Stimulated activated naive CD8-positive, alpha-beta T cell treated with anti-CD3 and anti-CD28 coated beads, Interleukin-15, Interleukin-2, amounts not matched to agents 100 U/mL and 50 U/mL, for 24 hours (primary cell): ENCODE data around the gene CRACR2B.

Source experiments
- ATAC-seq: fragments of 150-1000 bp; cut with Tn5 transposase; one replicate; pipeline ENCODE4 v1.10.0; 2021
- DNase-seq: peaks from one replicate; pipeline ENCODE4 v3.0.0; 2021

The CRACR2B gene

GRCh38 chr11:827146-827896 is 398 bp upstream of the CRACR2B start:
- DNase-seq = no peak
- ATAC-seq = no peak

GRCh38 chr11:828506-829175 is 922 bp downstream of the CRACR2B start:
- ATAC-seq = no peak
- no peak for DNase-seq

- no peak for ATAC-seq
- DNase-seq = no peak
Measured at GRCh38 chr11:829176-829846, 1.6 kb downstream of the CRACR2B start.

GRCh38 chr11:829847-830294 is 2.2 kb downstream of the CRACR2B start:
- DNase-seq = no peak
- ATAC-seq = peak; percentile 2

GRCh38 chr11:830295-831117 is 2.8 kb downstream of the CRACR2B start:
- ATAC-seq = peak; percentile 66
- DNase-seq = peak; percentile 77

- no peak for ATAC-seq
- no peak for DNase-seq
Measured at GRCh38 chr11:831118-831864, 3.6 kb downstream of the CRACR2B start.

GRCh38 chr11:831961-832528 is 4.3 kb downstream of the CRACR2B start:
- no peak for ATAC-seq

GRCh38 chr11:832529-833113 is 4.9 kb downstream of the CRACR2B start, which contains the start of gene CD151:
Gene CD151 (plus strand): TSS chr11:832952. CDS start chr11:836070, 3,118 bp downstream.
- ATAC-seq (peak; percentile 35), DNase-seq (peak; percentile 67)

More at GRCh38 chr11:831961-832528, 4.3 kb downstream of the CRACR2B start:
- no peak for DNase-seq

GRCh38 chr11:833114-833791 is 5.5 kb downstream of the CRACR2B start:
- DNase-seq = peak; percentile 64
- peak; percentile 21 for ATAC-seq

GRCh38 chr11:833849-834311 is 6.2 kb downstream of the CRACR2B start:
- ATAC-seq (no peak), DNase-seq (no peak)

GRCh38 chr11:834371-835316 is 6.9 kb downstream of the CRACR2B start:
- ATAC-seq (no peak), DNase-seq (peak; percentile 50)

GRCh38 chr11:836274-836673 is 8.6 kb downstream of the CRACR2B start:
- ATAC-seq (no peak), DNase-seq (no peak)

- ATAC-seq = no peak
Measured at GRCh38 chr11:836700-837099, 9.0 kb downstream of the CRACR2B start.

GRCh38 chr11:837189-837989 is 9.7 kb downstream of the CRACR2B start:
- ATAC-seq = no peak
- no peak for DNase-seq

More at GRCh38 chr11:836700-837099, 9.0 kb downstream of the CRACR2B start:
- no peak for DNase-seq

GRCh38 chr11:837990-838307 is 10.2 kb downstream of the CRACR2B start:
- ATAC-seq (no peak), DNase-seq (no peak)

- ATAC-seq (no peak), DNase-seq (no peak)
Measured at GRCh38 chr11:838441-839279, 10.9 kb downstream of the CRACR2B start.

- no peak for ATAC-seq
- DNase-seq = no peak
Measured at GRCh38 chr11:839280-839623, 11.5 kb downstream of the CRACR2B start.
